ENCODE measurements around the gene MYO1D. TPM values are rescaled to one million over a fixed set of nuclear protein-coding genes. Genes with fewer than 3 reads are reported as not detected.

Gene MYO1D
- total RNA-seq, 1 experiment from 2014 or later: 35.7 TPM

DNA sequence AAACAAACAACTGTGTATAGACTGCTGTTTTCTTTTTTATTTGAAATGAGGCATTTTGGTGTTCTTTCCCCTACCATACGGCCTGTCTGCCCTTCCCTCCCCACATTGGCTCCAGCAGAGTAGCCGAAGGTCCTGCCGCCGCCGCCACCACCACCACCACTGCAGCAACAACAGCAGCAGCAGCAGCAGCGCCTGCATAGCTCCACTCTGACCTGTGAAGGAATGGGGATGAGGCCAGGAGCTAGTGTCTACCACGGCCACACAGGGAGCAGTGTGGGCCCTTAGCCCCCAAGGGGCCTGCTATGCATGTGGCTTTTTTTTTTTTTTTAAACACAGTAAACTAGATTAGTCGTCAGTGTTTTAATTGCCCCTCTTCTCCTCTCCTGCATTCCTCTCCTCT, 395.7 kb downstream of the MYO1D start:
- H3K9me3 ChIP-seq (ENCODE audit: control insufficient read depth in 1 of 2, insufficient read depth in 1 of 2, low read depth in 1 of 2, low read length in 2 of 2): no peaks in the 10 kb centered on the region
- H3K9ac ChIP-seq (ENCODE audit: low read length): no peak overlapping the region
- no peaks in the 10 kb centered on the region for H4K20me1 ChIP-seq (ENCODE audit: insufficient read depth)
- DNase-seq (ENCODE audit: low read depth, low spot score): no peak
- BruUV-seq (replicated peaks): no TSS peak
- RAD21 ChIA-PET (ENCODE audit: low non-redundant PET in 1 of 2, low total read pairs in 2 of 2, uncharacterized antibody in 2 of 2, unreplicated experiment in 2 of 2): no interaction called here
- no peak overlapping the region for H2AFZ ChIP-seq (ENCODE audit: low read depth, low read length, poor library complexity, severe bottlenecking)
- CTCF ChIA-PET: interaction anchor here (1.2 kb wide), 1 partner anchor 20 kb away, joined by 4 read pairs; no protein-coding TSS in a partner anchor
- intact Hi-C loops (cut with micrococcal nuclease): loop anchor here (5.0 kb wide), 1 partner anchor 131 kb away; no protein-coding TSS in a partner anchor
- H3K9me2 ChIP-seq (ENCODE audit: insufficient read depth): no peaks in the 10 kb centered on the region
- POLR2A ChIA-PET: no interaction called here
- no peaks in the 10 kb centered on the region for H3K27me3 ChIP-seq (ENCODE audit: insufficient read depth, low read length)
- H3K36me3 ChIP-seq (ENCODE audit: control insufficient read depth in 1 of 2, insufficient read depth in 2 of 2, low read length in 2 of 2): peaks cover 56 to 59% of the 10 kb centered on the region in 2 experiments
- no peak for ATAC-seq
- no peak overlapping the region for H3K27ac ChIP-seq (ENCODE audit: low read depth, low read length)
- H3K79me2 ChIP-seq (ENCODE audit: insufficient read depth, low read length): no peaks in the 10 kb centered on the region; the same call in 1 of the 2 replicates
- TF ChIP-seq EGR1 (IDR thresholded peaks at IDR 0.05; ENCODE audit: low read depth) (no peak), ZFX (IDR thresholded peaks at IDR 0.05) (no peak), POLR2A (IDR thresholded peaks at IDR 0.05; ENCODE audit: borderline replicate concordance, extremely low read depth, insufficient read depth, insufficient read length) (no peak), ATF3 (IDR thresholded peaks at IDR 0.05) (no peak), REST (IDR thresholded peaks at IDR 0.05; ENCODE audit: low read depth) (no peak), CBX3 (IDR thresholded peaks at IDR 0.05; ENCODE audit: low read depth) (no peak), SRF (IDR thresholded peaks at IDR 0.05; ENCODE audit: low read depth) (no peak), ZNF274 (IDR thresholded peaks at IDR 0.05; ENCODE audit: low read depth, low read length) (no peak), EZH2 (IDR thresholded peaks at IDR 0.05) (no peak), FOSL1 (IDR thresholded peaks at IDR 0.05; ENCODE audit: low read depth) (no peak), RAD21 (IDR thresholded peaks at IDR 0.05; ENCODE audit: low read depth) (no peak), YY1 (IDR thresholded peaks at IDR 0.05; ENCODE audit: extremely low read depth, insufficient replicate concordance, low read depth, low read length) (no peak), JUND (IDR thresholded peaks at IDR 0.05) (no peak)
- TF ChIP-seq, protein P1, sequence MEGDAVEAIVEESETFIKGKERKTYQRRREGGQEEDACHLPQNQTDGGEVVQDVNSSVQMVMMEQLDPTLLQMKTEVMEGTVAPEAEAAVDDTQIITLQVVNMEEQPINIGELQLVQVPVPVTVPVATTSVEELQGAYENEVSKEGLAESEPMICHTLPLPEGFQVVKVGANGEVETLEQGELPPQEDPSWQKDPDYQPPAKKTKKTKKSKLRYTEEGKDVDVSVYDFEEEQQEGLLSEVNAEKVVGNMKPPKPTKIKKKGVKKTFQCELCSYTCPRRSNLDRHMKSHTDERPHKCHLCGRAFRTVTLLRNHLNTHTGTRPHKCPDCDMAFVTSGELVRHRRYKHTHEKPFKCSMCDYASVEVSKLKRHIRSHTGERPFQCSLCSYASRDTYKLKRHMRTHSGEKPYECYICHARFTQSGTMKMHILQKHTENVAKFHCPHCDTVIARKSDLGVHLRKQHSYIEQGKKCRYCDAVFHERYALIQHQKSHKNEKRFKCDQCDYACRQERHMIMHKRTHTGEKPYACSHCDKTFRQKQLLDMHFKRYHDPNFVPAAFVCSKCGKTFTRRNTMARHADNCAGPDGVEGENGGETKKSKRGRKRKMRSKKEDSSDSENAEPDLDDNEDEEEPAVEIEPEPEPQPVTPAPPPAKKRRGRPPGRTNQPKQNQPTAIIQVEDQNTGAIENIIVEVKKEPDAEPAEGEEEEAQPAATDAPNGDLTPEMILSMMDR (IDR thresholded peaks at IDR 0.05 in 2 of 3, conservative IDR thresholded peaks at IDR 0.05 in 1 of 3; ENCODE audit: borderline replicate concordance in 1 of 3, insufficient read depth in 1 of 3, low read depth in 2 of 3, low read length in 2 of 3): no peak
- H3K4me2 ChIP-seq (ENCODE audit: low read length): no peak overlapping the region
- H3K4me3 ChIP-seq (replicated peaks in 1 of 2; ENCODE audit: low read depth in 1 of 2, low read length in 2 of 2): no peak overlapping the region
- H3K4me1 ChIP-seq (ENCODE audit: control insufficient read depth in 1 of 2, insufficient read depth in 2 of 2, low read length in 2 of 2): peaks cover 3 to 9% of the 10 kb centered on the region in 2 experiments

Data from HCT116 (cell line).